ENCODE data around the gene CCDC141.
"Not testable (repeated sequence)": the region's sequence is repeated elsewhere in the genome, so short reads cannot be mapped to it uniquely, and the experiment has no call there.

Gene CCDC141

DNA sequence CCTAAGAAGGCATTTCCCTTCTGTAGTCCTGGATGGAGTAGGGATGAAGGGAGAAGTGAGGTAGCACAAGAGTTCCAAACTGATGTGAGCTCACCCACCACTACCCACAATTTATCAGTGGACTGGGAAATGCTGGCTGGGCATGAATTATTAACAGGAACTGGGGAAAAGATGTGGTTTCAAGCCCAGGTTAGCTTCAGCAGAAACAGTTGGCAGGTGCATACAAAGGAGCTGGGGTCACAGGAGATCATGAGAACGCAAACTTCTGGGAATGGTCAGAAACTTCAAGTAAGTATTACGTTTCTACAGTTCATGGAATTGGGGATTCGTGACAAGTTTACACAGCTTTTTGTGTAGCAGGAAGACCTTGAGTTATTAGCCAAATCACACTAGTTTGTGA is 5.4 kb downstream of the CCDC141 start:
- no peak for DNase-seq (ENCODE audit: low read depth)

DNA sequence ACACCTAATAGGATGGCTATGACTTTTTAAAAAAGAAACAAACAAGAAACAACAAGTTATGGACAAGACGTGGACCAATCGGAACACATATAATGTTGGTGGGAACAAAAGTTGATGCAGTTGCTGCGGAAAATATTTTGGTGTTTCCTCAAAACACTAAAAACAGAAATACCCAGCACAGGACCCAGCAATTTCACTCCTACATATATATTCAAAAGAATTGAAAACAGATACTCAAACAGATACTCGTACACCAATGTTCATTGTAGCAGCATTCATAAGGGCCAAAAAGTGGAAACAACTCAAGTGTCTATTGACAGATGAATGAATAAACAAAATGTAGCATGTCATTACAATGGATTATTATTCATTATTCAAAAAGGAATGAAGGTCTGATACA is 12.1 kb downstream of the CCDC141 start:
- no peak for DNase-seq (ENCODE audit: low read depth)

DNA sequence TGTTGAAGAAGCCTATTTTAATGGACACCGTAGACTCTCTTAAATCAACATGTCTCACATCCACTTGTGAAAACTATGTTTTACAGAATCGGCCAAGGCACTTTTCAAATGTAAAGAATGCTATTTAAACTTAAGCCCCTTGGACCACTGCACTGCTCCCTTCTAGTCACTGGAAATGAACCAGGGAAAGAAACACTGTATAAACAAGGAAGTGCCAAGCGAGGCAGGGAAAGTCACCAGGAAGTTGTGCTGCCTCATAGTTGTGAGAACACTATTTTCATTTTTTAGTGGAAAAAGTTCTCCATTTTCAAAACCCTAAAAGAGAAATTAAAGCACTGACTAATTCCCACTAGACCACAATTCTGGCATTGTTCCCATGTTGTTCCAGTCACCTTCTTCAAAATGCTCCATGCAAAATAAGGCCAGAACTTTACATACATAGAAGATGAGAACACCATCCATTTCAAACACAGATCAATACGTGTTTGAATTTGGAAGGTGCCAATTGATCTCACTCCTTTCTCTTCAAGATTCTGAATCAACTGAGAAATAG is 13.5 kb downstream of the CCDC141 start:
- DNase-seq (ENCODE audit: low read depth) = no peak

DNA sequence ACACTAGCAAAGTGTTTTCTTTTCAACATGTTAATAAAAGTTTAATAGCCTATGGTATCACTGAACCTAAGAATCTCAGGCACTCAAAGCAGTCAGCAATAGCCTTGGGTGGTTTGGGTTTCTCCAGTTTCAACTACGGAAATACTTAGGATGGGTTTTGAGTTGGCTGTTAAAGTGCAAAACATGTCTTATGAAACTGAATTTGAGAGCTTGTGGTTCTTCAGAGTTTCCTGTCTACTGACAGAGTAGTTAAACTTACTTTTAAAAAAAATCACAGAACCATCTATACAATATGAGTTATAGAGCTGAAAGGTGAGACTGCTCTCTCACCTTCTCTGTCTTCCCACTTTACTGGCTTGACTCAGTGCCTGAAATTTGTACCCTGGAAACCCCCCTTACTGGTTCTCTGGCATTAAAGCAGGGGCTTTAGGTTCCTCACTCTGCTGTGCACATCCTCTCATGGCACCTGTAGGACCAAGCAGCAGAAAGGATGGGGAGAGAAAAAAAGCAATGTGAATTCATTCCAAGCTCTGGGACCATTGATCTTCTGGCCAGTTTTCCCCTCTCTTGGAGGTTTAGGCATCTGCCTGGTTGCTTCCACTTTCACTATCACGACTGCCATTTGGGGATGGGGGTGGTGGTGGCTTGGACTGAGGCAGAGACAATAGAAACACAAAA is 18.1 kb downstream of the CCDC141 start:
- no peak for DNase-seq (ENCODE audit: low read depth)

DNA sequence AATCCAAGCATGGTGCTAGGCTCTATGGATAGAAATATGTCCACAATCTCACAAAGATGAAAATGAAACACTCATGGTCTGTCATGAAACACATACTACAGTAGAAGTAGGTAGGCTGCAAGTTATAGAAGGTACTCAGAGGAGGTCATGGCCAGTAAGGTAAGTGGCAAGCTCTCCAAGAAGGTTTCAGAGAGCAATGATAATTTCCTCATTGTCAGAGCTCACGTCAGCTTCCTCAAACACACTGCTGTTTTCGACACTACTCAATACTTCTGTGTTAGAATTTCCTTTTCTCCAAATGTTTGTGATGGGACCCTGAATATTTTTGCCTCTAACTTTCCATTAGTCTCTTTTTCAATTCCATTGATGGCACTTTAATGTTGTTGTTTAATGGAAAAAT is 25.5 kb downstream of the CCDC141 start:
- no peak for DNase-seq (ENCODE audit: low read depth)

DNA sequence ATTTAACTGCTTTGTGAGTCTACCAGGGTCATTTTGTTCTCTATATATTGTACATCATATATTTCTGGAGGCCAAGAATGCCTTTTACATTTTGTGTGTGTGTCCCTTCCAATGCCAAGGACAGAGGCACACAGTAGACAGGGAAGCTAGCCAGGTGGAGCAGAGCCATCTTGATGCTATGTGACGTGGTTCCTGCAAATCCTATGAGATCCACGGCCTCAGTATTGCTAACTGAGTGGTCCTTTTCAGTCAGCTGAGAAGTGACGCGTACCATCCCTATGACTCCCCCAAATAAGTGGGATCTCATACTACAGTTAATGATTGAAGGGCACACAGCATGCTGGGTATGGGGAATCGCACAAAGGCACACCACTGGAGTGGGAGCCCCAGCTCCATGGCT is 27.3 kb downstream of the CCDC141 start:
- no peak for DNase-seq (ENCODE audit: low read depth)

DNA sequence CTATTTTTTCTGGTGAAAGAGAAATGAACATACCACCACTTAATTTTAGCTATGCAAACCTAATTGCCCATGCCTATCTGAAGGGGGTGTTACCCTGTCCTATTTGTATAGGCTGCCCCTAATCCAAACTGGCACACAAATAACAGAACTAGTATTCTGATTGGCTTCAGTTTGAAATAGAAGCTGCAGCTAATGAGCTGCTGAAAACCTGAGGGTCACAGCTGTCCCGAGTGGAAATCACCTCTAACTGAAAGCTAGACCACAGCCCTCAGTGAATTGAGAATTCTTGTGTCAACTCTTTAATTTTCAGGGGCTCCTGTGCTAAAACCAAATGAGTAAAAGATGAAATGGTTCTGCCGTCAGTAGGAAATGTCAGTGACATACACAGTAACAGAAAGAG is 28.7 kb downstream of the CCDC141 start:
- DNase-seq (ENCODE audit: low read depth) = no peak

DNA sequence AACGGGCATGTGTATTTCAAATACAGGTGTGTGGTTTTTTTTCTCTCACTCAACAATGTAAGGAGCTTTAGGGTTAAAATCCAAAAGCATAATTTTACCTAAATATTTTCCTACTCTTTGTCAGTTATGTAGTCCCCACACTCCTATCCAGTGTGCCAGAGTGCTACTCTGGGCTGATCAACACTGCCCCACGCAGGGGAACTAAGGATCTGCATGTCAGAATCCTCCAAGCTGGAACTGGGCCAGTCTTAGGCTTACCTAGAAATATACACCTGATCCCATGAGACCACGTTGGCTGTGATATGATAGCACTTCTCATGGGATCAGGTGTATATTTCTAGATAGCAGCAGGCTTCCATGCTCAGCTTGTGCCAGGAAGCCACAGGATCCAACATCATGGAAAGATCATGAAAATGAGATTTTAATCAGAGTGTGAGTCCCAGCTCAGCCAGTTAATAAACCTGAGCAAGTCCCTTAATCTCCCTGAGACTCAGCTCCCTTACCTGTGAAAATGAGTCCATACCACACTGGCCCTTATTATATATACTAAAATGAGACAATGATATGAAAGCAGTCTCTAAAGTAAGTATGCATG is 29.7 kb downstream of the CCDC141 start:
- no peak for DNase-seq (ENCODE audit: low read depth)

DNA sequence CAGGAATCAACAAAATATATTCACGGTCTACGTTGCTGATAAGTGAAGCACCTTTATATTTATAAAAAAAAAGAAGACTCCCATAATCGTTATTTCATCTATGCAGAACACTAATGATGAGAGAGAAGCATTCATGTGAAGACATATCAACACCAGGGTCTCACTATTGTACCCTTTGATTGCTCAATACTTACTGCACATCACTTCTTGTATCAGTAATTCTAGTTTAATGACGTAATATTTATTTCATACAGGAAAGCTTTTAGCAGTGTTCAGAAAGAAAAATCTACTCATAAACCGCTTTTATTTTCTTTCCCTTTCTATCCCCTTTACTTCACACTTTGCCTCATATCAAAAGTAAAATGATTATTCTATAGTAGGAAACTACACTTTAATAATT is 30.7 kb downstream of the CCDC141 start:
- DNase-seq (ENCODE audit: low read depth) = no peak

DNA sequence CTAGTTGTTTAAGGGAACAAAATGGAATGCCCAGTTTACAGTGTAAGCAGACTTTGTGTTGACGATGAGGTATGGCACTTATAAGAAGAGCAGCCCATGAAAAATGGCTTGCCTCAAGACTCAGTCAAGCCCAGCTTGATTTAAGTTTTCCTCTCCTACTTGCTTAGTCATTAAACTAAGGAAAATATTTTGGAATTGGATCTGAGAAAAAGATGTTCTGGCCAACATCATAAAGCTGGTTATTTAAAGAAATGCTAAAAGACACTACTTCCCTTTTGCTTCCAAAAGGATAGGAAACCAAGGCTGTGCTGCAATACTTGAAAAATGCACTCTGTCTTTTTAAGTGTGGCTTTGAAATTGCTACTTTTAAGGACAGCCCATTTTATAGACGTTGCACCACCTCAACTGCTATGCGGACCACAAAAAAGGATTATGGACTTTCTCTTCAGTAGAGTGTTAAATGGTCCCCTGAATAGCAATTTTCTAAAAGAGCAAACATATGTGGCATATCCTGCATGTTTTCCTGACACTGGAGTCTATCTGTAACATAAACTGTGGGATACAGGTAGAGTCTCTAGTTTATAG is 32.1 kb downstream of the CCDC141 start:
- DNase-seq (ENCODE audit: low read depth) = no peak

DNA sequence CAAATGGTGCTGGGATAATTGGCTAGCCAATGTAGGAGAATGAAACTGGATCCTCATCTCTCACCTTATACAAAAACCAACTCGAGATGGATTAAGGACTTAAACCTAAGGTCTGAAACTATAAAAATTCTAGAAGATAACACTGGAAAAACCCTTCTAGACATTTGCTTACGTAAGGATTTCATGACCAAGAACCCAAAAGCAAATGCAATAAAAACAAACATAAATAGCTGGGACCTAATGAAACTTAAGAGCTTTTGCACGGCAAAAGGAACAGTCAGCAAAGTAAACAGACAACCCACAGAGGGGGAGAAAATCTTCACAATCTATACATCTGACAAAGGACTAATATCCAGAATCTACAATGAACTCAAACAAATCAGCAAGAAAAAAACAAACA is 35.7 kb downstream of the CCDC141 start:
- DNase-seq (ENCODE audit: low read depth) = not testable (repeated sequence)

DNA sequence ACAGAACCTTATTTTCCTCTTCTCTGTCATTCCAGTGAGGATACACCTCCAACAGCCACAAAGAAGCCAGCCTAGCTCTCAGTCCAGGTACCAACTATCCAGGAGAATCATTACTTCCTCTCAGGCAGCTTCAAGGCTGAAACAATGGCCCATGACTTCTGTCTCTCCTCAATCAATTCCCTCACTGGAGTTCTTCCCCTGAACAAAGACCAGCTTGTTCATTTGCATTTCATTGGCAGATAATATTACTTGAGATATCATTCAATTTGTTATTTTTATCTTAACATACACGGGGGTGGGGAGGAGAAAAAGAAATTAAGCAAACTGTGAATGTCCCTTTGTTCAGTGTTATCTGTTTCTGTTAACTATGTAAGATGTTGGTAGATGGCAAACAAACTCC is 44.0 kb downstream of the CCDC141 start:
- no peak for DNase-seq (ENCODE audit: low read depth)

DNA sequence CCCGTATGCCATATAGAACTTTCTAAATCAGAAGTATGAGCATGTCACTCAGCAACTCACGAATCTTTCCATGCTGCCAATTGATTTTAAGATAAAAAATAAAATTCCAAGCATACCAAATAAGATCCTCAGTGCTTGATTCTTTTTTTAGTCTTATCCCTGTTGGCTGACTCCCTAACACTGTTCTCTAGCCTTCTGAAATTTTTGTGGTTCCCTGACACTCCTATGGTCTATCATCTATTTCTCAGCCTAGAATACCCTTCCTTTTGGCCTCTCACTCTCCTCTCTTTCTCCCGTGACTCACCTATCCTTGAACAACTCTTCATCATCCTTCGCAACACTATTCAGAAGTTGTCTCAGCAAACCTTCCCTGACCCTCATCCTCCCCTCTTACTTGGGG is 50.5 kb downstream of the CCDC141 start:
- no peak for DNase-seq (ENCODE audit: low read depth)

DNA sequence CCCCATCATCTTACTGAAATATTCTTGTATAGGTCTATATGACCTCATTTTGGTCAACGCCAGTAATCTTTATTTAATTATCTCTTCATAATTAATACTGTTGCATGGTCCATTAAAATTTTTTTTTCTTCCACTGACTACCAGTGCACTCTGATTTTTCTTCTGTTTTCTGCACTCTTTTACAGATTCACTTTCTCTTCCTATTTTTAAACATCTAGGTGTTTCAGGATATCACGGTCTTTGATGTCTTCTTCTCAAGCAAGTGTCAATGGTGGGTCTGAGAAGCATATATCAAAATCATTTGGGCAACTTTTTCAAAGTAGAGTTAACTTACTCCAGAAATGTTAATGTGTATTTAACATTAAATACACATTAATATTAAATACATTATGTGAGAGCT is 51.4 kb downstream of the CCDC141 start:
- DNase-seq (ENCODE audit: low read depth) = no peak

DNA sequence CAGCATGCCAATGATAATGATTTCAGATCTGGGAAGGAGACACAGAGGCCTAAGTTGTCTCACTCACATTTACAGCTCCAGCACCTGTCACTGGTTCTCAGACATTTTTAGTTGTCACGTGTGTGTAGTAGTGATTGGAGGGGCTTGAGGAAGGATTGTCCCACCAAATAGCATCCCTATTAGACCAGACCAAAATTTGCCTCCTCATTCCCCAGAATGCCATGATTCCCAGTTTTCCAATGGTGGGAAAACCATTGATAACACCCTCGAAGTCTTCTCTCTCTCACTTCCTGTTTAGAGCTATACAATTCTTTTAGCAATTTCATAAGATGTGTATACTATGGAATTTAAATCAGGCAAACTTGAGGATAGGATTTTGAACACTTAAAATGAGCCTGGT is 52.5 kb downstream of the CCDC141 start:
- DNase-seq (ENCODE audit: low read depth) = no peak

DNA sequence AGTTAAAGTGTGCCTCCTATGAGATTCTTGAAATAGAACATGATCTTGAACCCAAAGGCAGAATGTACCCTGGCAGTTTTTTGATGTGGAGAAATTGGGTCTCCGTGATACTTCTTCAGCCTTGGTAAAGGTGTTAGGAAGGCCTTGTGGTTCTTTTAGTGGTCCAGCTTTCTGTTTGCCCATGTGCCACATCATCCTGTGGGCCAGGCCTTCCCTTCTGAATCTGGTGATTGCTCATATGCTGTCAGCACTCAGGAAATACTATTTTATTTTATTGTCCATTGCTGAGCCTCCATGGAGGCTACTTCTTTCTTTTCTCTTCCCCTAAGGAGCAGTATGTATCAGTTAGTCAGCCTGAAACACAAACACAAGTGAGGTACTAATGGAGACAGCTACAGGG is 52.9 kb downstream of the CCDC141 start:
- DNase-seq (ENCODE audit: low read depth) = no peak

DNA sequence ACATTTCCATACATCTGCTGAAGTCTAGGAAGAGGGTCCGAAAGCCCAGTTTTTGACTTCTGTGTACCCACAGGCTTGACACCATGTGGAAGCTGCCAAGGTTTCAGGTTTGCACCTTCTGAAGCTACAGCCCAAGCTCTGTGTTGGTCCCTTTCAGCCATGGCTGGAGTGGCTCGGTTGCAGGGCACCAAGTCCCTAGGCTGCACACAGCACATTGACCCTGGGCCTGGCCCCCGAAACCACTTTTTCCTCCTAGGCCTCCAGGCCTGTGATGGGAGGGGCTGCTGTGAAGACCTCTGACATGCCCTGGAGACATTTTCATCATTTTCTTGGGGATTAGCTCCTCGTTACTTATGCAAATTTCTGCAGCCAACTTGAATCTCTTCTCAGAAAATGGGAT is 55.7 kb downstream of the CCDC141 start:
- no peak for DNase-seq (ENCODE audit: low read depth)

DNA sequence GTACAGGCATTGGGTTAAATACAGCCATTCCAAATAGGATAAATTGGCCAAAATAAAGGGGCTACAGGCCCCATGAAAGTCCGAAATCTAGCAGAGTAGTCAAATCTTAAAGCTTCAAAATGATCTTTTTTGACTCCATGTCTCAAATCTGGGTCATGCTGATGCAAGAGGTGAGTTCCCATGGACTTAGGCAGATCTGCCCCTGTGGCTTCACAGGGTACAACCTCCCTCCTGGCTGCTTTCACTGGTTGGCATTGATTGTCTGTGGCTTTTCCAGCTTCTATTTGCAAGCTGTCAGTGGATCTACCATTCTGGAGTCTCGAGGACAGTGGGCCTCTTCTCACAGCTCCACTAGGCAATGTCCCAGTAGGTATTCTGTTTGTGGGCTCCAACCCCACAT is 56.1 kb downstream of the CCDC141 start:
- no peak for DNase-seq (ENCODE audit: low read depth)

DNA sequence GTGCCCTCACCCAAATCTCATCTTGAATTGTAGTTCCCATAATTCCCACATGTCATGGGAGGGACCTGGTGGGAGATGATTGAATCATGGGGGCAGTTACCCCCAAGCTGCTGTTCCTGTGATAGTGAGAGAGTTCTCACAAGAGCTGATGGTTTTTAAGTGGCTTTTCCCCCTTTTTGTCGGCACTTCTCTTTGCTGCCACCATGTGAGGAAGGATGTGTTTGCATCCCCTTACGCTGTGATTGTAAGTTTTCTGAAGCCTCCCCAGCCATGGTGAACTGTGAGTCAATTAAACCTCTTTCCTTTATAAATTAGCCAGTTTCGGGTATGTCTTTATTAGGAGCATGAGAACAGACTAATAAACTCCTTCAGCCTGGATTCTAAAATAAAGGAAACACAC is 57.2 kb downstream of the CCDC141 start:
- DNase-seq (ENCODE audit: low read depth) = not testable (repeated sequence)

DNA sequence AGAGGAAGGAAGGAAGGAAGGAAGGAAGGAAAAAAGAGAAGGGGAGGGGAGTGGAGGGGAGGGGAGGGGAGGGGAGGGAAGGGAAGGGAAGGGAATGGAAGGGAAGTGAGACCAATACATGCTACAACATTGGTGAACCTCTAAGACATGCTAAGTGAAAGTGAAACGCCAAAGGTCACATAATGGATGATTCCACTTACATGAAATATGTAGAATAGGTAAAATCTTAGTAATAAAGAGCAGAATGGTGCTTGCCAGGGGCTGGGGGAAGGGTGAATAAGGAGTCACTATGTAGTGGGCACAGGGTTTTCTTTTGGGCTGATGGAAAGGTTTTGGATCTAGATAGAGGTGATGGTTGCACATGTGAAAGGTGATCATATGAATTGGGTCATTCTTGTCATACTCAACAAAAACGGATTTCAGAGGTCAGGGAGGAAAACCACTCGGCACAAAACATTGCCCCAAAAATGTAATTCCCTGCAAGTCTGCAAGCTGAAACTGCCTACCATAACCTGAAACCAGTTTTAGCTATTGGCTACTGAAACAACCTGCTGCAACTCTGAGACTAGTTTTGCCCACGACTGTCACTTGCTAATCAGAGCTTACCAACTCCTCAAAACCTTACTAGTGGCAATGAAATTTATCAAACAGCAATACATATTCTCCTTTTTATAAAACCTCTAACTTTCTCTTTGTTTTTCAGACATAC is 59.2 kb downstream of the CCDC141 start:
- DNase-seq (ENCODE audit: low read depth) = no peak

DNA sequence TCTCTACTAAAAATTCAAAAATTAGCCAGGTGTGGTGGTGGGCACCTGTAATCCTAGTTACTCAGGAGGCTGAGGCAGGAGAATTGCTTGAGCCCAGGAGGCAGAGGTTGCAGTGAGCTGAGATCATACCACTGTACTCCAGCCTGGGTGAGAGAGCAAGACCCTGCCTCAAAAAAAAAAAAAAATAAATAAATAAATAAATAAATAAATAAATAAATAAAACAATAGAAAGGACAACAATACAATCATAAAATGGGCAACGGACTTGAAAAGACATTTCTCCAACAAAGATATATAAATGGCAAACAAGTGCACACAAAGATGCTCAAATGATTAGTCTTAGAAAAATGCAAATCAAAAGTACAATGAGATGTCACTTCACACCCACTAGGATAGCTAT is 60.5 kb downstream of the CCDC141 start:
- DNase-seq (ENCODE audit: low read depth) = not testable (repeated sequence)

DNA sequence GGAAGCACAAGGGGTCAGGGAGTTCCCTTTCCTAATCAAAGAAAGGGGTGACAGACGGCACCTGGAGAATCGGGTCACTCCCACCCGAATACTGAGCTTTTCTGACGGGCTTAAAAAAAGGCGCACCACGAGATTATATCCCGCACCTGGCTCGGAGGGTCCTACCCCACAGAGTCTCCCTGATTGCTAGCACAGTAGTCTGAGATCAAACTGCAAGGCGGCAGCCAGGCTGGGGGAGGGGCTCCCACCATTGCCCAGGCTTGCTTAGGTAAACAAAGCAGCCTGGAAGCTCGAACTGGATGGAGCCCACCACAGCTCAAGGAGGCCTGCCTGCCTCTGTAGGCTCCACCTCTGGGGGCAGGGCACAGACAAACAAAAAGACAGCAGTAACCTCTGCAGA is 67.3 kb downstream of the CCDC141 start:
- DNase-seq (ENCODE audit: low read depth) = not testable (repeated sequence)

DNA sequence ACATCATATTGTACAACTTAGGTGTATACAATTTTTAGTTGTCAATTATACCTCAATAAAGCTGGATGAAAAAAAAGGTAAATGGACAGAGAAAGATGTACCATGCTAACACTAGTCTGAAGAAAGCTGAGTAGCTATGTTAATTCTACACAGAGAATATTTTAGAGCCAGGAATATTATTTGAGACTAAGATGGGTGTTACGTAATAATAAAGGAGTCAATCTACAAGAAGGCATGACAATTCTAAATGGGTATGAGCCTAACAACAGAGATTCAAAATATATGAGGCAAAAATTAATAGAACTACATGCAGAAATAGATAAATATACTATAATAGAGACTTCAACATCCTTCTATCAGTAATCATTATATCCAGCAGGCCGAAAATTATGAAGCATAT is 69.1 kb downstream of the CCDC141 start:
- DNase-seq (ENCODE audit: low read depth) = no peak
